ENCODE data around the gene GNG7. TPM values are rescaled to one million over a fixed set of nuclear protein-coding genes. Genes with fewer than 3 reads are reported as not detected.

Gene GNG7
- total RNA-seq, 4 donors from 2014 or later: 1.3 to 3.9 (median 1.8) TPM

- DNase-seq (ENCODE audit: low spot score) (no peak), ATAC-seq (ENCODE audit: low FRiP score) (no peak)
- TF ChIP-seq, protein P1, sequence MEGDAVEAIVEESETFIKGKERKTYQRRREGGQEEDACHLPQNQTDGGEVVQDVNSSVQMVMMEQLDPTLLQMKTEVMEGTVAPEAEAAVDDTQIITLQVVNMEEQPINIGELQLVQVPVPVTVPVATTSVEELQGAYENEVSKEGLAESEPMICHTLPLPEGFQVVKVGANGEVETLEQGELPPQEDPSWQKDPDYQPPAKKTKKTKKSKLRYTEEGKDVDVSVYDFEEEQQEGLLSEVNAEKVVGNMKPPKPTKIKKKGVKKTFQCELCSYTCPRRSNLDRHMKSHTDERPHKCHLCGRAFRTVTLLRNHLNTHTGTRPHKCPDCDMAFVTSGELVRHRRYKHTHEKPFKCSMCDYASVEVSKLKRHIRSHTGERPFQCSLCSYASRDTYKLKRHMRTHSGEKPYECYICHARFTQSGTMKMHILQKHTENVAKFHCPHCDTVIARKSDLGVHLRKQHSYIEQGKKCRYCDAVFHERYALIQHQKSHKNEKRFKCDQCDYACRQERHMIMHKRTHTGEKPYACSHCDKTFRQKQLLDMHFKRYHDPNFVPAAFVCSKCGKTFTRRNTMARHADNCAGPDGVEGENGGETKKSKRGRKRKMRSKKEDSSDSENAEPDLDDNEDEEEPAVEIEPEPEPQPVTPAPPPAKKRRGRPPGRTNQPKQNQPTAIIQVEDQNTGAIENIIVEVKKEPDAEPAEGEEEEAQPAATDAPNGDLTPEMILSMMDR (IDR thresholded peaks at IDR 0.05): no peak
Measured at GRCh38 chr19:2711172-2711874, 8.8 kb upstream of the GNG7 start.

- ATAC-seq (ENCODE audit: low FRiP score): no peak
Measured at GRCh38 chr19:2706251-2706650, 3.8 kb upstream of the GNG7 start.

GRCh38 chr19:2703691-2704216, 1.3 kb upstream of the GNG7 start:
- ATAC-seq (ENCODE audit: low FRiP score) (no peak), DNase-seq (ENCODE audit: low spot score) (no peak)
- TF ChIP-seq, protein P1 (IDR thresholded peaks at IDR 0.05): no peak

More at GRCh38 chr19:2706251-2706650, 3.8 kb upstream of the GNG7 start:
- TF ChIP-seq, protein P1 (IDR thresholded peaks at IDR 0.05): no peak
- no peak for DNase-seq (ENCODE audit: low spot score)

DNA sequence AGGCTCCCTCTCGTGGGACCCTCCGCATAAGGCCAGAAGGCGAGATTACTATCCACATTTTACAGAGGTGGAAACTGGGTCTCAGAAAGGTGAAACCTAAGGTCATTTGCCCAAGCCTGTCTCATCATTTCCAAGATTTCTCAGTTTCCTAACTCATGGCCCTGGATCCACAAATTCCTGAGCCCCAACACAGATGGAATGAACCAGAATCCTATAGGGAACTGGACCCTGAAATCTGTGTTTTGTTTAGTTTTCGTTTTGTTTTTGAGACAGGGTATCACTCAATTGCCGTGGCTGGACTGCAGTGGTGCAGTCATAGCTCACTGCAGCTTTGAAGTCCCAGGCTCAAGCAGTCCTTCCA, 563 bp upstream of the GNG7 start:
- DNase-seq (ENCODE audit: low spot score) (no peak), ATAC-seq (ENCODE audit: low FRiP score) (no peak)
- TF ChIP-seq, protein P1 (IDR thresholded peaks at IDR 0.05): no peak

DNA sequence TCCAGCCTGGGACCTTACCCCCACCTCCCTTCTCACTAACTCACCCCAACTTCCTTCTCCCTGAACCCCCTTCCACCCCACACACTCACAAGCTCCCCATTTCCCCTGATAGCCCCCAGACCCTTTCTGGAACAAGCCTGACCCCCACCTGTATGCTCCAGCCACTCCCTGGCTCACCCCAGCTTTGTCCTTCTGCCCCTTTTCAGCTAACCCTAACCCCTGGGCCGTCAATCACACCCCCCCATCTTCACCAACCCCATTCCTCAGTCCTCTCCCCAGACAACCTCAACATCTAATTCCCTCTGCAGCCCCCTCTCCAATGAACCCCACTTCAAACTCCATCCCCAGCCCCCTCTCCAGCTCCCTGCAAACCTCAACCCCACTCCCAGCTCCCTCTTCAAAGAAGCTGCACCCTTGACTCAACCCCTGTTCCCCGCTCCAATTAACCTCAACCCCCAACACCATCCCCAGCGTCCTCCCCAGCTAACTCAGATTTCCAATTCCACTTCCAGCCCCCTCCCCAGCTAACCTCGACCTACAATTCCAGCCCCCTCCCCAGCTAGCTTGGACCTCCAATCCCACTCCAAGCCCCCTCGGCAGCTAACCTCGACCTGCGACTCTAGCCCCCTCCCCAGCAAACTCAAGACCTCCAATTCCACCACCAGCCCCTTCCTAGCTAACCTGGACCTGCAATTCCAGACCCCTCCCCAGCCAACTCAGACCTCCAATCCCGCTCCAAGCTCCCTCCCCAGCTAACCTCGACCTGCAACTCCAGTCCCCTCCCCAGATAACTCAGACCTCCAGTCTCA, 929 bp downstream of the GNG7 start:
- TF ChIP-seq, protein P1 (IDR thresholded peaks at IDR 0.05): no peak
- ATAC-seq (ENCODE audit: low FRiP score) (no peak), DNase-seq (ENCODE audit: low spot score) (no peak)

GRCh38 chr19:2700660-2701360, 1.7 kb downstream of the GNG7 start:
- DNase-seq (ENCODE audit: low spot score): no peak
- ATAC-seq (ENCODE audit: low FRiP score): no peak
- TF ChIP-seq, protein P1 (IDR thresholded peaks at IDR 0.05): no peak
